Measurements from ENCODE around the gene GHRH. TPM values are rescaled to one million over a fixed set of nuclear protein-coding genes. Genes with fewer than 3 reads are reported as not detected.

GHRH gene
- total RNA-seq, 2 experiments from 2014 or later: not detected

GRCh38 chr20:37309290-37309689, 47.7 kb upstream of the GHRH start:
- CTCF ChIA-PET (ENCODE audit: unreplicated experiment): no interaction called here
- Histone ChIP-seq H3K79me2 (ENCODE audit: insufficient read depth, low read depth, low read length) (no peaks in the 10 kb centered on the region), H3K4me3 (ENCODE audit: low read depth, low read length, poor library complexity, severe bottlenecking) (no peak overlapping the region), H3K4me2 (ENCODE audit: low read length) (no peak overlapping the region), H3K4me1 (ENCODE audit: insufficient read depth, low read length, poor library complexity, severe bottlenecking) (no peaks in the 10 kb centered on the region), H3K27ac (ENCODE audit: low read depth, low read length, poor library complexity, severe bottlenecking) (no peak overlapping the region), H2AFZ (ENCODE audit: low read length) (no peak overlapping the region), H4K20me1 (ENCODE audit: insufficient read depth, low read length) (no peaks in the 10 kb centered on the region; the same call in 1 of the 2 replicates), H3K9me2 (ENCODE audit: insufficient read depth, low read length) (no peaks in the 10 kb centered on the region), H3K9me3 (ENCODE audit: low read length) (no peaks in the 10 kb centered on the region), H3K36me3 (ENCODE audit: insufficient read depth, low read length) (peaks cover 32% of the 10 kb centered on the region)
- no peak for DNase-seq (ENCODE audit: low spot score)
- intact Hi-C loops (cut with micrococcal nuclease; ENCODE audit: unreplicated experiment): no loop called here
- no TSS peak for BruUV-seq (replicated peaks)
- POLR2A ChIA-PET: no interaction called here
- TF ChIP-seq EZH2phosphoT487 (IDR thresholded peaks at IDR 0.05; ENCODE audit: borderline replicate concordance, low read depth, low read length) (no peak), CTCF (conservative IDR thresholded peaks at IDR 0.05; ENCODE audit: low read length) (no peak)

- Histone ChIP-seq H4K20me1 (ENCODE audit: insufficient read depth, low read length) (no peaks in the 10 kb centered on the region; the same call in 1 of the 2 replicates), H3K9me2 (ENCODE audit: insufficient read depth, low read length) (no peaks in the 10 kb centered on the region), H3K27ac (ENCODE audit: low read depth, low read length, poor library complexity, severe bottlenecking) (no peak overlapping the region), H2AFZ (ENCODE audit: low read length) (no peak overlapping the region), H3K9me3 (ENCODE audit: low read length) (no peaks in the 10 kb centered on the region), H3K36me3 (ENCODE audit: insufficient read depth, low read length) (peaks cover 38% of the 10 kb centered on the region), H3K4me2 (ENCODE audit: low read length) (no peak overlapping the region), H3K4me3 (ENCODE audit: low read depth, low read length, poor library complexity, severe bottlenecking) (no peak overlapping the region), H3K79me2 (ENCODE audit: insufficient read depth, low read depth, low read length) (no peaks in the 10 kb centered on the region), H3K4me1 (ENCODE audit: insufficient read depth, low read length, poor library complexity, severe bottlenecking) (no peaks in the 10 kb centered on the region)
- ChIA-PET POLR2A (no interaction called here), CTCF (ENCODE audit: unreplicated experiment) (no interaction called here)
- no peak for TF ChIP-seq EZH2phosphoT487 (IDR thresholded peaks at IDR 0.05; ENCODE audit: borderline replicate concordance, low read depth, low read length)
- no peak for TF ChIP-seq CTCF (conservative IDR thresholded peaks at IDR 0.05; ENCODE audit: low read length)
- intact Hi-C loops (cut with micrococcal nuclease; ENCODE audit: unreplicated experiment): no loop called here
- DNase-seq (ENCODE audit: low spot score): no peak
- no TSS peak for BruUV-seq (replicated peaks)
Measured at GRCh38 chr20:37308086-37309050, 46.8 kb upstream of the GHRH start.

GRCh38 chr20:37305839-37306238, 44.2 kb upstream of the GHRH start:
- Histone ChIP-seq H2AFZ (ENCODE audit: low read length) (no peak overlapping the region), H3K79me2 (ENCODE audit: insufficient read depth, low read depth, low read length) (no peaks in the 10 kb centered on the region), H4K20me1 (ENCODE audit: insufficient read depth, low read length) (no peaks in the 10 kb centered on the region; the same call in 1 of the 2 replicates), H3K9me3 (ENCODE audit: low read length) (no peaks in the 10 kb centered on the region), H3K4me2 (ENCODE audit: low read length) (no peak overlapping the region), H3K36me3 (ENCODE audit: insufficient read depth, low read length) (peaks cover 61% of the 10 kb centered on the region), H3K9me2 (ENCODE audit: insufficient read depth, low read length) (no peaks in the 10 kb centered on the region), H3K4me3 (ENCODE audit: low read depth, low read length, poor library complexity, severe bottlenecking) (no peak overlapping the region), H3K27ac (ENCODE audit: low read depth, low read length, poor library complexity, severe bottlenecking) (no peak overlapping the region), H3K4me1 (ENCODE audit: insufficient read depth, low read length, poor library complexity, severe bottlenecking) (no peaks in the 10 kb centered on the region)
- POLR2A ChIA-PET: no interaction called here
- BruUV-seq (replicated peaks): no TSS peak
- TF ChIP-seq CTCF (conservative IDR thresholded peaks at IDR 0.05; ENCODE audit: low read length): no peak
- TF ChIP-seq EZH2phosphoT487 (IDR thresholded peaks at IDR 0.05; ENCODE audit: borderline replicate concordance, low read depth, low read length): no peak
- DNase-seq (ENCODE audit: low spot score): no peak
- intact Hi-C loops (cut with micrococcal nuclease; ENCODE audit: unreplicated experiment): no loop called here
- CTCF ChIA-PET (ENCODE audit: unreplicated experiment): no interaction called here
